ENCODE measurements around the gene TMEM18.

GRCh38 chr2:664063-664462 lies 13.1 kb downstream of the TMEM18 start:
- TF ChIP-seq EZH2 (IDR thresholded peaks at IDR 0.05; ENCODE audit: insufficient read depth, poor library complexity, severe bottlenecking), result no peak
- TF ChIP-seq EZH2phosphoT487 (IDR thresholded peaks at IDR 0.05; ENCODE audit: insufficient read depth, low read depth), result no peak
